NT2/D1 (cell line): ENCODE data around the gene POLR2C.

Source experiments
- SUZ12 ChIP-seq: IDR thresholded peaks from 2 replicates; pipeline ENCODE4 v1.6.1; 2011; ENCODE audit not compliant: insufficient read length, insufficient read depth; ENCODE audit errors: extremely low read depth
- YY1 ChIP-seq: IDR thresholded peaks from 2 replicates; pipeline ENCODE4 v1.6.1; 2011; ENCODE audit not compliant: insufficient read length, insufficient read depth

DNA sequence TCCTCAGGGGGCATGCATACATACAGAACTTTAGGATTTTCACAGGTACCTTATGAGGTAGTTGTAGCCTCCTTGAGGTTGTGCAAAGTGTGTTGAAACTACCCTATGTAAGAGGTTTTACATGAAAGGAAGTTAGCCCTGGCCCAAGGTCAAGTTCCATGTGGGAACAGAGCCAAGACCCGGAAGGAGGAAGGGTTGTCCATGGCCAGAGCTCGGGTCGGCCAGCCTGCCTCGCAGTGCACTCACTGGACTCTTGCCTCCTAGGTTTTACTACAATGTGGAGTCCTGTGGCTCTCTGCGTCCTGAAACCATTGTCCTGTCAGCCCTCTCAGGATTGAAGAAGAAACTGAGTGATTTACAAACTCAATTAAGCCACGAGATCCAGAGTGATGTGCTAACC lies 8.2 kb downstream of the POLR2C start:
- no peak for TF ChIP-seq YY1
- no peak for TF ChIP-seq SUZ12
